Stimulated activated CD4-positive, alpha-beta T cell treated with anti-CD3 and anti-CD28 coated beads, Interleukin-15, amount 100 ng/mL, for 48 hours (primary cell): ENCODE results near the gene PRKCA.
"Not testable (repeated sequence)": the region's sequence is repeated elsewhere in the genome, so short reads cannot be mapped to it uniquely, and the experiment has no call there.

Source experiments
- DNase-seq, 2 donors: peaks; one replicate each; pipeline ENCODE4 v3.0.0-alpha.2; 2020; ENCODE audit warnings: low read depth in 2 of 2

Gene PRKCA

DNA sequence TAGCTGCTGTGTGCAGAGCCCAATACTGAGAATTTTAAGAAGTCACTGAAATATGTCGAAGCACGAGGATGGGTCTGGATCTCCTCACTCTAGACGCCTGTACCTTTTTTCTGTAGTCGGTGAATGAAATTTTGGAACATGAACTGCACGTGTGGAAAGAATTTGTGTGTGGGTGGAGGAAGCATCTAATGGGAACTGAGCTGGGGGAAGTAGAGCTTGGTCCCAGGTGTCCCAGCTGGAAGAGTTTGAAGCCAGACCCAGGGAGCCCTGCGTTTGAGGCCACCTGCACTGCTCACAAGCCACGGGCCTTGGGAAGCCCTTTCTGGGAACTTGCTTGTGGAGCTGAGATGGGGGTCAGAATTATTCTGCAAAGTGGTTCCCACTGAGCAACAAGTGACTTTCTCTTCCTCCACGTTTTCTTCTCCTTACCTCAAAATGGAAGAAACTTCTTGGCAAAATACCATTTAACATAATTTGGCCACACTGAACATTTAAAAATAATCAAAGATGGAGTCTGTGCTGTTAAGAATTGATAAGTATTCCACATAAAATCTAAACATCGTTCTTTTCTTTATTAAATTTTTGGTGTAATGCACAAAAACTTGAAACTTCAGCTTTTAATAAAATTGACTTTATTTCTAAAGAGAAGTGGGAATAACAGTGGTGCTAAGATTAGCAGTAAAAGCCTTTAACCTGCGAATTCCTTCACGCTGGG, 163.8 kb downstream of the PRKCA start:
- DNase-seq = no peak

DNA sequence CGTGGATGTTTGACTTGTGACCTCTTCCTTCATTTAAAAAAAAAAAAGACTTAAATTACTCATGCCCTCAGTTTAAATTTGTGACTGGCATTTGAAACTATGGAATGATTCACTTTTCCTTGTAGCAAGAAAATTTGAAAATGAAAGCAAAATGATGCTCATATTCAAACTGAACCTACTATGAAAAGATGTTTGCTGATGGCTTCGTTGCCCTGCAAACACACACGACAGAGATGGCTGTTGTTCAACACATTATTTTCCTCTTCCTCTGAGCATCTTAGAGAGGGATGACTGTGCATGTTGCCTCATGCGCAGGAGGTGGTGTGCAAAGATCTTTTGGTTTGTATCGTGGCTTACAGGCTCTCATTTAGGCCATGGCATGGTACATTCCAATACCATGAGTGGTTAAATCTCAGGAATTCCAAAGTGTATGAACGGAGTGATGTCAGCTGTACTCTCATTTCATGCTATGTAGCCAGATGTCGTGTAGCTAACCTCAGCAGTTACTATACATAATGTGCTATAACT, 164.5 kb downstream of the PRKCA start:
- peak; percentile 53 to 61 for DNase-seq

DNA sequence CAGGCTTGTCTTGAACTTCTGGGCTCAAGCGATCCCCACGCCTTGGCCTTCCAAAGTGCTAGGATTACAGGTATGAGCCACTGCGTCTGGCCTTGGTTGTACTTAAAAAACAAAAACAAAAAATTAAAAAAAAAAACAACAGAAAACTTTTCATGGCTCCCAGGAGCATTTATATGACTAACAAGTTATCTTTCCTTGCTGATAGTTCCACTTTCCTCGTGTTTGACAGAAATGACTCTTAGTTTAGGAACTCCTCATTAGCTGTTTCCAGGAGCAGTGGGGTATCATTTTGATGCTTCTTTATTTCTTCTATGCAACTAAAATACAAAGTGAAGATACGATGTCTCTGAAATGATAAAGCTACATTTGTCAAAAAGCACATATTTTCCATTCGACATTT, 165.4 kb downstream of the PRKCA start:
- no peak for DNase-seq

DNA sequence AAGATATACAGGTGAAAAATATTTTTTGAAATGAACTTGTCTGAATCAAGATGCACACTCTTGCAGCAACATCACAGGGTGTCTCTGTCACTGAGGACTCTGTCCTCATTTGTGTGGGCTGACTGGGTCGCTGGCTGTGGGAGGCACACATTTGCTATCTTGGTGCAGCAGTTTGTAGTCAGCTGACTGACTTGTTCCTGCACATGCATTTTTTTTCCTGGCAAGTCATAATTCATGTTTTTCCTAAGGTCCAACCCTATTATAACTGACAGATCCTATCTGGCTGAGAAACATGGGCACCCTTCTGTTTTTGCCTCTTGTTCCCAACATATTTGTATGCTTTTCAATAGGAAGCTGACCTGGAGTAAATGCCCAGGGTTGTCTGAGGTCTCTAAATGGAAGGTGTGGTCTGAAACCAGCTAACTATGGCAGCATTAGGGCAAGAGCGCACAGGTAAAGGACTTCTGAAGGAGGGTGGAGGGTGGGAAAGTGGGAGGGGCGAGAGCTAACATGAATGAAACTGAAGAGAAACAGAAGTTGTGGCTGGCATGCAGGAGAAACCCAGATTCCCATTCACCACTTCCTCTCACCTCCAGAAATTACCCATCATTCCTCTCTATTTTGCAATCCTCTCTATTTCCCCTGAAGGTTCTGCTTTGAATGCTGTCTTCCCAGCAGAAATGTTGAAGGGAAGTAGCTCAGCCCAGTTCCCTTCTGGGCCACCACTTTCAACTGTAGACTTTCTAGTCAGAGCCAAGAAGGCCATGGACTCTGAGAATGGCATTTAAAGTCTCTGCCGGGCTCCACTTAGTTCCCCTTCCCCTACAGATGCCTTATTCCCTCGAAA, 166.1 kb downstream of the PRKCA start:
- no peak for DNase-seq

DNA sequence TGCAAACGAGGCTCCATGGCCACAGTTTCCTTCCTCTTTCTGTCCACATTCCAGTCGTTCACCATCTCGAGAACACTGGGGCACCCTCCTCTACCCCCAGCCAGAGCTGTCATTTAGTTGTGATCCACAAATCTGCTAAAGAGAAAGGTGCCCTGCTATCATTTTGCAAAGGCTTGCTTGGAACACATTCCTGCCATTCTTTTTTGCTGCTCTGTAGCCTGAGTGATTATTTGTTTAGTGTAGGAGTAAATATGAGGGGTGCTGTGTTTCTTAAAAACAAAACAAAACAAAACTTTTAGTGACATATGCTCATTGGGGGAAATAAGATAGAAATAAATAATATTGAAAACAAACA, 166.7 kb downstream of the PRKCA start:
- DNase-seq = no peak

DNA sequence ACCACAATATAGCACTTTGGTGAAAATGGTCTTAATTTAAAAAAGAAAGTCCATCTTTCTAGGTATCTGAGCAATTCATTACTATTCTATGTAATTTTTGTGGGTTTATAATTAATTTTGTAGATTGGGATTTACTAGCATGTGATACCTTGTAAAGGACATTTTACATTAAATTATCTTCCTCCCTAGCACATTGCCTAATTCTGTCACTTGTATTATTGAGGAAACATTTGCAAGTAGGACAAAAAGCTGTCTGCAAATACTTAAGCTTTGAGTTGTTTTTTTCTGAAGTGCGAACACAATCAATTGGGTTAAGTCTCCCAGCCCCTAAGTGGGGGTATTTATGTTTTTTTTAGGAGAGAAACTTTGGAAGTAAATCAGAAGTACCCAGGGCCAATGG, 167.0 kb downstream of the PRKCA start:
- no peak for DNase-seq

DNA sequence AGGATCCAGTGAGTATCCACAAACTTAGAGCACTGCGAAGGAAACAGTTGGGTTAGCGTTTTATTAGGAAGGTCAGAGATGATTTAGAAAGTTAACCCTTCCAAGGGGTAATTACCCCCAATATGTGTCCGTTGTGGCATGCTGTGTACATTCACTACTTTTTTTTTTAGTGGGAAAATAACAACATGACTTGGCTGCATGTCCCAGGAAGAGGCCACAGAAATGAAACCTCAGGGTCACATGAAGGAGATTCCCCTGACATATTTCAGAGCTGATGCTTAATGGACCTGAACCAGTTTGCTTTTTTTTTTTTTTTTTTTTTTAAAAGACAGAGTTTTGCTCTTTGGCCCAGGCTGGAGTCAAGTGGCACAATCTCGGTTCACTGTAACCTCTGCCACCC, 167.5 kb downstream of the PRKCA start:
- no peak for DNase-seq

DNA sequence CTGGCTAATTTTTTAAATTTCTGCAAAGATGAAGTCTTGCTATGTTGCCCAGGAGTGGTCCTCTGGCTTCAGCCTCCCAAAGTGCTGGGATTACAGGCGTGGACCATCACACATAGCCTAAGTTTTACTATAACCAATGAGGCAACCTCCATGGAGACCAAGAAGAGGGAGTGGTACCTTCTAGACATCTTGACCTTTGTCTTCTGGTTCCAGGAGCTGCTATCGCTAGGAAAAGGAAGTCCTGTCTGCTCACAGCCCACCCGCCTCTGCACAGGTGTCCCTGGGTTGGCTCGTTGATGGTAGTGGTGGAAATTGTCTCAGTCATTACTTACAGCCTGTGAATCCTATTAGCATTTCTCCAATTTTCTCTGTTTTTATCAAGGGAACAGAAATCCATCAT, 169.7 kb downstream of the PRKCA start:
- no peak for DNase-seq

DNA sequence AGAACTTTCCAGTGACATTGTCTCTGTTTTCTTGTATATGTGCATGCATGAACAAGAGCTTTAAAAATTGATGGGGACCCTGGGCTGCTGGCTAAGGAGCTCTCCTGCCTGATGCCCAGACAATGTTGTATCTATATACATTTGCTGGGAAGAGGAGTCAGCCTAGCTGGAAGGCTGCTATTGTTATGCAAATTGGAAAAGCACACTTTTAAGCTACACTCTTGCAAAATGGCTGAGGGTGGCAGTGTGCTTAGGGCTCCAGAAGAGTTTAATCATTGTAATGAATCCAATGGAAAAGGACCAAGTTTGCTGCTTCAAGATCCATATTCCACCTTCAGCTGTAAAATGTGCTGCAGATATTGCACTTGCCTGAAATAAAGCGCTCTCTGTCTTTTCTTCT, 171.8 kb downstream of the PRKCA start:
- DNase-seq = no peak

DNA sequence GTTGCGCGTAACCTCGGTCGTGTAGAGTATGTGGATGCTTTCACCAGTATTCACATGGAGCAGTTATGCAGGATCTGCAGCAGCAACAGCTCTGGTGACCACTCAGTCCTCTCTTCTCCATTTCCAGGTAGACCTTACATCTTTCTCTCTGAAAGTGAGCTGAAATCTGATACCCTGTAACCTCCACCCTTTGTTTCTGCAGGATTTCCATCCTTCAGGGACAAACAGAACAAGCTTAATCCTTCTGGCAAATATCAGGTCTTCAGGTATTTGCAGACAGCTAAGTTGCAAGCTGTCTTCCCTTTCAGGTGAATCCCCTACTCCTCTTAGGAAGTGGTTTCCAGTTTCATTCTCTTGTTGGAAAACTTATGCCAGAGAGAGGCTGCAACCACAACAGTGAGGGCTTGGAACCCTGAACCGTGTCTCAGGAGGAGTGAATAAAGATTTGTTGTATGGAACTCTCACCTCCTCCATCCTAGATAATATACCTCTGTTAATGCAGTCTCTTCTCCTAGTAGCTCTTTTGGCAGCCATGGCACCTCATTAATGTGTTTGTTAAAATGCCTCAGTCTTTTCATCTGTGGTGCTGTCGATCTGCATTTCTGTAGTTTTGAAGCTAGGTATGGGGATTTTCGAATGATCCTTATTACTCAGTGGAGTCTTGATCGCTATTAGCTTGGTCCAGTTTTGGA, 172.5 kb downstream of the PRKCA start:
- DNase-seq = no peak

DNA sequence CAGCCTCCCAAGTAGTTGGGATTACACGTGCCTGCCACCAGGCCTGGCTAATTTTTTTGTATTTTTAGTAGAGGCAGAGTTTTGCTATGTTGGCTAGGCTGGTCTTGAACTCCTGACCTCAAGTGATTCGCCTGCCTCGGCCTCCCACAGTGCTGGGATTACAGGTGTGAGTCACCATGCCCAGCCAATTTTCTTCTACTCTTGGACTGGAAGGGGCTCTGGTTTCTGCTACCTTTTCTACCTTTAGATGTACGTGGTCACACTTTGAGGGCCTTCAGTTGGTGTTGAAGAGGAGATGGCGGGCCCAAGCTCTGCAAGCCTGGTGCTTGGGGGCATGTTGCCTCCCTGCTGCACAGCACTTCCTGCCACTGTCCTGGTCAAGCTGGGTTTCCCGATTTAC, 173.6 kb downstream of the PRKCA start:
- DNase-seq = no peak

DNA sequence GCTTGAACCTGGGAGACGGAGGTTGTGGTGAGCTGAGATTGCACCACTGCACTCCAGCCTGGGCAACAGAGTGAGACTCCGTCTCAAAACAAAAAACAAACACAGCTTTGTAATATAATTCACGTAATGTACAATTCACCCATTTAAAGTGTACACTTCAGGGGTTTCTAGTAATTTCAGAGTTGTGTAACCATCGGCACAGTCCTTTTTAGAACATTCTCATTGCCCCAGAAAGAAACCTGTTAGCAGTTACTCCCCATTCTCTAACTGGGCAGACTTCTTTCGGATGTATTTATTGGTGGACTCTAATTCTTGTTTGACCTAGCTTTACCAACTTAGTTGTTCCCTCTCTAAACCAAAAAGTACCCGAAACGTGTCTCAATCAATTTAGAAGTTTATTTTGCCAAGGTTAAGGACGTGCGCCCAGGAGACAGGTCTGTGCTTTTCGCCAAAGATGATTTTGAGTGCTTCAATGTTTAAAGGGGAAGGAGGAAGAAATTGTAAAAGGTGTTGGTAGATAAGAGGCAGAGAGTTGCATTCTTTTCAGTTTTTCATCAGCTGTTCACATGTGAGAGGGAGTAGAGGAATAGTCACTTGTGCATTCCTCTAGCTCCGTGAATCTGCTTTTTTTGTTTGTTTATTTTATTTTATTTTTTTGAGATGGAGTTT, 175.3 kb downstream of the PRKCA start:
- DNase-seq = no peak

DNA sequence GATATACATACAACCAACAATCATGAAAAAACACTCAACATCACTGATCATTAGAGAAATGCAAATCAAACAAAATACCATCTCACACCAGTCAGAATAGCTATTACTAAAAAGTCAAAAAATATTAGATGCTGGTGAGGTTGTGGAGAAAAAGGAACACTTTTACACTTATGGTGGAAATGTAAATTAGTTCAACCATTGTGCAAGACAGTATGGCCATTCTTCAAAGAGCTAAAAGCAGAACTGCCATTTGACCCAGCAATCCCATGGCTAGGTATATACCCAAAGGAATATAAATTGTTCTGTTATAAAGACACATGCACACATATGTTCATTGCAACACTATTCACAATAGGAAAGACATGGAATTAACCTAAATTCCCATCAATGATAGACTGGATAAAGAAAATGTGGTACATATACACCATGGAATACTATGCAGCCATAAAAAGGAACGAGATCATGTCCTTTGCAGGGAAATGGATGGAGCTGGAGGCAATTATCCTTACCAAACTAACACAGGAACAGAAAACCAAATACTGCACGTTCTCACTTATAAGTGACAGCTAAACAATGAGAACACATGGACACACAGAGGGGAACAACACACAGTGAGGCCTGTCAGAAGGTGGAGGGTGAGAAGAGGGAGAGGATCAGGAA, 176.9 kb downstream of the PRKCA start:
- DNase-seq = not testable (repeated sequence)

DNA sequence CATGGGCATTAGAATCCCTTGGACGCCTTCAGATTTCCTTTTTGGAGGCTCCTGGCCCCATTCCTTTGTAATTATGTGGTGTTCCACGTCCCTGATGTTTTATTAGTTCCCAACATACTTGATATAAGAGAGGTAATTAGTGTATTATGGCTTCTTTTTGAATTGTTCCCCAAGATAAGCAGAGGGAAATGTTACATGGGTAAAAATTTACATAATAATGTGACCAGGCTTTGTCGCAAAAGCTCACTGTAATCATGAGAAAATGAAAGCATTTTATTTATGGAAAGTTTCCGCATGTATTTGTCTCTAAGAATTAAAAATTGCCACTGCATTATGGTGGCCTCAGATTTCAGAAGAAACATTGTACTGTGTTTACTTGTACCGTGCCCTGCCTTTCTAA, 177.8 kb downstream of the PRKCA start:
- no peak for DNase-seq

DNA sequence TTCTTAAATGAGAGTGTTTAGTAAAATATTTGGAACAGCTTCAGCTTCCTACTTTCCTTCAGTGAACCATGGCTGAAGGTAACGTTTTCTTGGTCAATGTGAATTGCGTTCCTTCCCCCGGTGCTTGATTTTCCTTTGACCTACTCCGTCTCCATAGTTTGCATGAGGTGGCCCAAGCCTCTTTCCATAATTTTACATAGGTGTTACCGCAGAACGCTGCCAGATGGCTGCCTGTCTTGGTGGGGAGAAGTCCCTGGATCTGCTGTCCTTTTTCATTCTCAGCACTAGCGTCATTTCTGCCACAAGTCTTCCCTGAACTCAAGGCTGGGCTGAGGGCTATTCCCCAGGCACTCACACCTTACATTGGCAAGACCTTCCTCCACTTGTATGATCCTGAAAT, 178.4 kb downstream of the PRKCA start:
- no peak for DNase-seq

DNA sequence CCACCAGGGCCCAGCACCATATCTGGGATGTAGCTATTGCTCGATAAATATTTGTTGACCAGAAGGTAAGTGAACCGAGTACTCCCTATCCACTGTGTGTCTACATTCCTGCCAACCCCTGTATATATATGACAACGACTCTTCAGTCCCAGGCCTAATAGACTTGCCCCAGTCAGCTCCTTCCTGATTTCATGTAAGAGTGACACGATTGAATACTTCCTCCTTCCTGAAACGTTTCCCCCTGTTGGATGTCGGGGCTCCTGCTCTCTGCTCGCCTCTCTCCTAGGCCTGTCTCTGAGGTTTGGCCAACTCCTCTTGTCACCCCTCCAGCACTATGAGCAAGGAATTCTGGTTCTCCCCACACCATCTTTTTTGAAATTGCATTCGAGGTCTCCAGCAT, 178.9 kb downstream of the PRKCA start:
- DNase-seq = no peak

DNA sequence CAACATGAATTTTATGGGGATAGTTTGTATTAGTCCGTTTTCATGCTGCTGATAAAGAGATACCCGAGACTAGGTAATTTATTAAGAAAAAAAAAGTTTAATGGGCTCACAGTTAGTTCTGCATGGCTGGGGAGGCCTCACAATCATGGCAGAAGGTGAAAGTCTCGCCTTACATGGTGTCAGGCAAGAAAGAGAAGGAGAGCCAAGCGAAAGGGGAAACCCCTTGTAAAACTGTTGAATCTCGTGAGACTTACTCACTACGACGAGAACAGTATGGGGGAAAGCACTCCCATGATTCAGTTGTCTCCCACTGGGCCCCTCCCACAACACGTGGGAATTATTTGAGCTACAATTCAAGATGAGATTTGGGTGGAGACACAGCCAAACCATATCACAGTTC, 181.5 kb downstream of the PRKCA start:
- DNase-seq = no peak

DNA sequence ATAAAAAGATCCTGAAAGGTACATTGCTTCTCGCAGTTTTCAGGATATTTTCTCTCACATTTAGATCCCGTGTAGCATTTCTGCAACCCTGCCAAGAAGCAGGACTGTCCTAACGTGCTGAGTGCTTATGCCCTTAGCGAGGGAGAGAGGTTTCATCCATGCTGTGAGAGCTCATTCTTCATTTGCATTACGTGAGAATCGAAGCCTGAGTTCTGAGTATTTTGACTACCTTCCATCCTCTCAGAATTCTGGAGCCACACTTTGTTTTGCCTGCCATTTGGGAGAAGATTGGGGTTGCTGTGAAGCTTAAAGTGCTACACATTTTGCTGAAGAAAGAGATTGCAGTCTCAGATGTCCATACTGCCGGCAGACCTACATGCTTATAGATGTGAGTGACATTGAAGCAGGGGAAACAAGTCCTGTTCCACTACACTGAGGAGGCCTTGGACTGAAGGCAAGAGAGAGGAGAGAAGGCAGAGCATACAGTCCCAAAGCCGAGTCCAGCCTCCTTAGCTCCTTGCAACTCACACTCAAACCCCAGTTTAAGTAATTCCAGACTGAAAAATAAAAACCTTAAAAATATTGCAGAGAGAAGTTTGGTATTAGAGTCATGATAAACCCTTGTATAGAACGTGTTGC, 183.0 kb downstream of the PRKCA start:
- no peak for DNase-seq

DNA sequence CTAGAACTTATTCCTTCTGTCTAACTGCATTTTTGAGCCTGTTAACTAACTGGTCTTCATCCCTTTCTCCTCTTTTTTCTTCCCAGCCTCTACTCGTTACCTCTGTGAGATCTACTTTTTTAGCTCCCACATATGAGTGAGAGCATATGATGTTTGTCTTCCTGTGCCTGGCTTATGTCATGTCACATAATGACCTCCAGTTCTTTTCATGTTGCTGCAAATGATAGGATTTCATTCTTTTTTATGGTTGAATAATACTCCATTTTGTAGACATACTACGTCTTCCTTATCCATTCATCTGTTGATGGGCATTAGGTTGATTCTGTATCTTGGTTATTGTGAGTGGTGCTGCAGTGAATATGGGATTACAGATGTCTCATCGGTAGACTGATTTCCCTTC, 184.7 kb downstream of the PRKCA start:
- DNase-seq = no peak

DNA sequence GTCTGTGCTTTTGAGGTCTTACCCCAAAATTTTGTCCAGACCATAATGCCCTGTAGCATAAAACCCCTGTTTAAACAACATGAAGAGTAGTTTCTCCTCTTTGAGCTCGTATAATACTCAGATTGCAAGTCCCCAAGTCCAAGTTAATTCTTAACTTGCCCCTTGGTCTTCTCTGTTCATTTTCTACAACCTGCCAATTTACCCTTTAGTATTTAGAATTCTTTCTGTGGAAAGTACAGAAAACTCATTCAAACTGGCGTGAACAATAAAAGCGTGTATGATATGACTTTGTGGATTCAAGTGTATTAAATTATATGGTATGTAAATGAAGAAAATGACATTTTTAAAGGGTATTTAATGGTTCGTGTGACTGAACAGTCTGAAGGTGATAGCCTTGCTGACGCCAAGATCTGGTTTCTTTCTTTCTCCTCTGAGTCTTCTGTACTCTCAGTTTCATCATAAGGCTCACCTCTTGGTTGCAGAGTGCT, 185.6 kb downstream of the PRKCA start:
- no peak for DNase-seq

DNA sequence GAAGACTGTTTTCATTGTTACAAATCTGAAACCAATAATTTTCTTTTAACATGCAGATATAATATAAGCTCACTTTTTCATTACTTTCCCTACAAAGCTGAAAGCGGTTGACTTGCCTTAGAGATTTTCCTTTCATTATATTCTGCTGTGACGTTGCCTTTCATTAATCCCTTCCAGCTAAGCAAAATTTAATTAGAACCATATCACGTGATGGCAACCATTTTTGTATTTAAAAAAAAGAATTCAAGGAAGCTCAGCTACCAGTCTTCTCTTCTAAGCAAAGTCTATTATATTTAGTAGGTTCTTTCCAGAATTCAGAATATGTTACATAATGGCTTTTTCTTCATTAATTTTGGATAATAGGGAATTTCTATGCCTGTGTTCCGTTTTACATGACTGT, 186.5 kb downstream of the PRKCA start:
- DNase-seq = no peak
